Left cardiac atrium (tissue), 4 donors: ENCODE data around the gene POLE2. TPM values are rescaled to one million over a fixed set of nuclear protein-coding genes. Genes with fewer than 3 reads are reported as not detected.
"Not testable (repeated sequence)": the region's sequence is repeated elsewhere in the genome, so short reads cannot be mapped to it uniquely, and the experiment has no call there.

Experiments
- ATAC-seq, 2 donors: fragments of 200-7000 bp; cut with Tn5 transposase; one replicate each; pipeline ENCODE4 v1.9.1; 2020; ENCODE audit warnings: mild to moderate bottlenecking in 2 of 2, moderate library complexity in 2 of 2
- DNase-seq: peaks from one replicate; pipeline ENCODE4 v3.0.0-alpha.2; 2020
- intact Hi-C, 2 donors: fragments of 100-400 bp; cut with DNase I; formaldehyde crosslinking; loops; one replicate each; pipeline versions ENCODE4 v1.14.1 to v1.15.1; 2022 to 2023
- total RNA-seq, 2 donors: library from RNA; stranded (reverse); fragmentation: NEBNext Ultra II Directional; extraction: Animal tissue kit (Norgen Biotek cat#: 25700); gene quantifications; one replicate each; pipeline ENCODE4 v1.2.1, GENCODE V29; 2021
- donor health status: DM: no; HTN: yes; CAD: no.
- donor health status: DM: no; HTN: yes; CAD: no; lungs with severe emphysema.
- donor health status: DM: yes; HTN: yes; CAD: no.
- donor health status: Dilated cardiomyopathy.

POLE2 gene
- total RNA-seq, 2 donors from 2014 or later = 1.0 to 1.2 TPM

DNA sequence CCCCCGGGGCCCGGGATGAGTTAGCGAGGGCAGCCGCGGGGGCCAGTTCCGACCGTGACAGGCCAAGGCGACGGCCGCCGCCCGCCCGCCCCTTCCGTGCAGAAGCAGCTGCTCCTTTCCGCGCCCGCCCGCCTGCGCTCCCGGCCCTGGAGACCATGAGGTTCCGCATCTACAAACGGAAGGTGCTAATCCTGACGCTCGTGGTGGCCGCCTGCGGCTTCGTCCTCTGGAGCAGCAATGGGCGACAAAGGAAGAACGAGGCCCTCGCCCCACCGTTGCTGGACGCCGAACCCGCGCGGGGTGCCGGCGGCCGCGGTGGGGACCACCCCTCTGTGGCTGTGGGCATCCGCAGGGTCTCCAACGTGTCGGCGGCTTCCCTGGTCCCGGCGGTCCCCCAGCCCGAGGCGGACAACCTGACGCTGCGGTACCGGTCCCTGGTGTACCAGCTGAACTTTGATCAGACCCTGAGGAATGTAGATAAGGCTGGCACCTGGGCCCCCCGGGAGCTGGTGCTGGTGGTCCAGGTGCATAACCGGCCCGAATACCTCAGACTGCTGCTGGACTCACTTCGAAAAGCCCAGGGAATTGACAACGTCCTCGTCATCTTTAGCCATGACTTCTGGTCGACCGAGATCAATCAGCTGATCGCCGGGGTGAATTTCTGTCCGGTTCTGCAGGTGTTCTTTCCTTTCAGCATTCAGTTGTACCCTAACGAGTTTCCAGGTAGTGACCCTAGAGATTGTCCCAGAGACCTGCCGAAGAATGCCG, 66.7 kb downstream of the POLE2 start:
- DNase-seq (peak; percentile 84), ATAC-seq (peak; percentile 70 to 73)
- intact Hi-C loops = no loop called here

GRCh38 chr14:49620182-49621113, 67.6 kb downstream of the POLE2 start, which contains the start of the genes MGAT2 and RPL36AL:
Gene MGAT2 (plus strand): TSS chr14:49620799. CDS start chr14:49621269, 470 bp downstream.
Gene RPL36AL (minus strand): TSS chr14:49620626. CDS start chr14:49619104, 1,522 bp downstream.
- ATAC-seq = peak; percentile 99
- DNase-seq = peak; percentile 98
- intact Hi-C loops = no loop called here

- no peak for DNase-seq
- no peak for ATAC-seq
- intact Hi-C loops = no loop called here
Measured at GRCh38 chr14:49619730-49620129, 68.3 kb downstream of the POLE2 start.

DNA sequence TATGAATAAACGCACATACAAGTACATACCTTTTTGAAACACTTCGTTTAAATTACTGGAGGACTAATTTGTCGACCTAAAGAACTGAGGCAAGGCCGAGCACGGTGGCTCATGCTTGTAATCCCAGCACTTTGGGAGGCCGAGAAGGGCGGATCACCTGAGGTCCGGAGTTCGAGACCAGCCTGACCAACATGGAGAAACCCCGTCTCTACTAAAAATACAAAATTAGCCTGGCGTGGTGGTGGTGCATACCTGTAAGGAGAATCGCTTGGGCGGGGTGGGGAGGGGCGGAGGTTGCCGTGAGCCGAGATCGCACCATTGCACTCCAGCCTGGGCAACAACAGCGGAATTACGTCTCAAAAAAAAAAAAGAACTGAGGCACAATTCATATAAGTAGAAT, 68.7 kb downstream of the POLE2 start:
- intact Hi-C loops, ATAC-seq, DNase-seq: not testable (repeated sequence)

GRCh38 chr14:49617852-49618519, 70.0 kb downstream of the POLE2 start:
- DNase-seq (no peak), ATAC-seq (no peak)
- intact Hi-C loops = no loop called here

GRCh38 chr14:49615776-49616175, 72.2 kb downstream of the POLE2 start:
- ATAC-seq (no peak), DNase-seq (no peak)
- intact Hi-C loops = no loop called here

- intact Hi-C loops = no loop called here
- no peak for ATAC-seq
- DNase-seq = no peak
Measured at GRCh38 chr14:49614196-49614595, 73.8 kb downstream of the POLE2 start.

DNA sequence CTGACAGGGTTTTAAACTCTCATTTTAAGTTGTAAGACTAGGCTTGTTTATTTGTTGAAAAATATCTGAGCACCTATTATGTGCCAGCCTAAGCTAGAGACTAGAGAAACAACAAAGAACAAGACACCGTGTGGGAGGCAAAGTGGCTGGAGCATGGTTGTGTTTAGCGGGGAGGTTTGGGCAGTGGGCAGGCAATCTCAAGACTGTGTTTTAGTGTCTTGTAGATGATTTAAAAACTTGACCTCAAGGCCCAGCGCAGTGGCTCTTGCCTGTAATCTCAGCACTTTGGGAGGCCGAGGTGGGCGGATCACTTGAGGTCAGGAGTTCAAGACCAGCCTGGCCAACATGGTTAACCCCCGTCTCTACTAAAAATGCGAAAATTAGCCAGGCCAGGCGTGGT, 75.3 kb downstream of the POLE2 start:
- ATAC-seq (no peak), DNase-seq (no peak)
- intact Hi-C loops = no loop called here

DNA sequence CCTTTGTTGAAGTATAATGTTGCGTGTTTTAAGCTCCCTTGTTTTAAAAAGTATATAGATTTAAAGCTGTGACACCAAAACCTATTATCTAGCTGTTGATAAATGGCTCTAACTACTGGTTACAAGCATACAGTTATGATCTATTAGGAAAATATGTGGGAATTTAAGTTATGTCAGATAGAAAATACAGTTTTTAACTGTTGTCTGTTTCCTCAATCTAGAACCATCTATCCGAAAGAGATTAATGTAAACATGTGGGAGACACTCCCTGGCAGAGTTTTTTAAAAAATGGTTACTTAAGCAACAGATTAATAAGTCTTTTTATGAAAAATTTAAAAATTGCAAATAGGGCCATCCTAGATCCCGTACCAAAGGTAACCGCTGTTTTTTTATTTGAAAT, 75.8 kb downstream of the POLE2 start:
- intact Hi-C loops = no loop called here
- DNase-seq = no peak
- ATAC-seq = no peak

GRCh38 chr14:49607583-49607982, 80.4 kb downstream of the POLE2 start:
- intact Hi-C loops = no loop called here
- ATAC-seq (no peak), DNase-seq (no peak)

DNA sequence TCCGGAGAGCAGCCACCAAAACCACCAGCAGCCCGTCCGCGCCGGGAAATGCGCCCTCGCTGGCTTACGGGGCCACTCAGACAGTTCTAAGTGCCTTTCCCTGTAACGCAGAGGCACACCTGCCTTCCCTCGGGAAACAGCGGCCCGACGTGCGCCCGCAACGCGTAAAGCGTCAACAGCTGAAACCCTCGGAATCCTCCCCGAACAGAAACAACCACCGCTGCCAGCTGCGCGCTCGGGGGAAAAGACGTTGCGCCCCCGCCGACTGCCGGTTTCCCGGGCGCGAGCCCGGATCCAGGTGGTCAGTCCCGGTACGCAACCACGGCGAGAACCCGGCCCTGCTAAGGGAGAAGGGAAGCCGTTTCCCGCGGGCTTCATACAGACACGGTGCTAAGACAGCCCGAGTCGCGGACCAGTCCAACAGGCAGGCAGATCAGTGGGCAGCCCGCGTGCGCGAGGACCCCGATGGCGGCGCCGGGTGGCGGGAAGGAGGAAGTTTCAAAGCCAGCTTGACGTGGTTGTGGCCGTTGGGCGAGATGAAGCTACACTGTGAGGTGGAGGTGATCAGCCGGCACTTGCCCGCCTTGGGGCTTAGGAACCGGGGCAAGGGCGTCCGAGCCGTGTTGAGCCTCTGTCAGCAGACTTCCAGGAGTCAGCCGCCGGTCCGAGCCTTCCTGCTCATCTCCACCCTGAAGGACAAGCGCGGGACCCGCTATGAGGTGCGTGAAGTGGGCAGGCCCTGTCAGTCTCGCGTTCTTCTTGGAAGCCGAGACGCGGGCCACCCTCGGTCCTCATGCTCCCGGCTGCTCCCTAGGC, 89.3 kb downstream of the POLE2 start, which contains the start of gene LRR1:
Gene LRR1, plus strand, starts transcription at position 456 of the 816 bp plus-strand sequence. Its CDS starts 81 bp downstream, at position 537.
- ATAC-seq (peak; percentile 90), DNase-seq (peak; percentile 89)
- intact Hi-C loops = no loop called here

GRCh38 chr14:49598189-49598484, 89.9 kb downstream of the POLE2 start:
- DNase-seq (no peak), ATAC-seq (peak; percentile 36 to 38)
- intact Hi-C loops = no loop called here

GRCh38 chr14:49594347-49595091, 93.5 kb downstream of the POLE2 start:
- no peak for DNase-seq
- ATAC-seq = peak; percentile 16 to 18
- intact Hi-C loops = no loop called here

Other genes starting within 250 kb of the POLE2 start
- 1,000 to 10,000 TPM in 1 of 2 donors, 100 to 1,000 TPM in 1; 895 to 1,080 TPM for gene RPS29, start 101.8 kb downstream of the POLE2 start, total RNA-seq
- gene LRR1, start 89.3 kb downstream of the POLE2 start, total RNA-seq = 1 to 10 TPM; 6.2 to 7.4 TPM
- 100 to 1,000 TPM; 131 to 149 TPM for gene RPL36AL, start 67.6 kb downstream of the POLE2 start, total RNA-seq
- 10 to 100 TPM; 16.6 to 24.7 TPM for gene MGAT2, start 67.4 kb downstream of the POLE2 start, total RNA-seq
- gene DNAAF2, start 53.0 kb downstream of the POLE2 start, total RNA-seq = 1 to 10 TPM; 4.9 to 7.0 TPM
- 10 to 100 TPM in 1 of 2 donors, 1 to 10 TPM in 1; 6.5 to 11.8 TPM for gene KLHDC1, start 4.9 kb upstream of the POLE2 start, total RNA-seq
- 10 to 100 TPM; 54.8 to 67.1 TPM for gene KLHDC2, start 79.9 kb upstream of the POLE2 start, total RNA-seq
- 10 to 100 TPM; 48.6 to 60.5 TPM for gene NEMF, start 164.6 kb upstream of the POLE2 start, total RNA-seq
- gene ARF6, start 204.9 kb upstream of the POLE2 start, total RNA-seq = 10 to 100 TPM; 28.6 to 38.0 TPM